HepG2 (cell line): ENCODE measurements around the gene PRKAG3. TPM values are rescaled to one million over a fixed set of nuclear protein-coding genes. Genes with fewer than 3 reads are reported as not detected.

Experiments
- ATF4 ChIP-seq, 2 experiments: fragments of 450-650 bp in 1 of 2; sonication (generic) in 1 of 2; formaldehyde crosslinking; IDR thresholded peaks; 2 replicates each; pipeline versions ENCODE4 v1.5.0 to v1.8.0; 2020 to 2022; ENCODE audit warnings: mild to moderate bottlenecking in 1 of 2, missing genetic modification reagents in 1 of 2
- BCL6 ChIP-seq: IDR thresholded peaks from 2 replicates; pipeline ENCODE4 v1.6.1; 2016; ENCODE audit warnings: missing genetic modification reagents, missing compliant biosample characterization
- GMEB1 ChIP-seq: sonication (generic); formaldehyde crosslinking; IDR thresholded peaks from 2 replicates; pipeline ENCODE4 v1.5.1; 2020; ENCODE audit warnings: missing genetic modification reagents, mild to moderate bottlenecking, borderline replicate concordance
- HNF4A ChIP-seq: sonication (generic); formaldehyde crosslinking; IDR thresholded peaks from 2 replicates; pipeline ENCODE4 v1.4.0; 2020; ENCODE audit warnings: missing genetic modification reagents
- ISL2 ChIP-seq: sonication (generic); formaldehyde crosslinking; IDR thresholded peaks from 2 replicates; pipeline ENCODE4 v1.5.0; 2020; ENCODE audit warnings: missing genetic modification reagents
- NFE2 ChIP-seq: sonication (generic); formaldehyde crosslinking; IDR thresholded peaks from 2 replicates; pipeline ENCODE4 v1.4.0; 2020; ENCODE audit warnings: missing genetic modification reagents
- PPARG ChIP-seq: conservative IDR thresholded peaks from 2 replicates; pipeline ENCODE4 v1.6.1; 2016; ENCODE audit warnings: missing biosample characterization, missing genetic modification reagents
- TERF1 ChIP-seq: sonication (generic); formaldehyde crosslinking; IDR thresholded peaks from 2 replicates; pipeline ENCODE4 v1.8.0; 2022; ENCODE audit warnings: mild to moderate bottlenecking, missing genetic modification reagents, moderate library complexity
- TMF1 ChIP-seq: sonication (generic); formaldehyde crosslinking; IDR thresholded peaks from 2 replicates; pipeline ENCODE4 v1.8.1; 2022; ENCODE audit warnings: low read depth, missing genetic modification reagents
- XBP1 ChIP-seq: sonication (generic); formaldehyde crosslinking; IDR thresholded peaks from 2 replicates; pipeline ENCODE4 v1.5.0; 2020; ENCODE audit warnings: missing genetic modification reagents
- ZNF451 ChIP-seq: sonication (generic); formaldehyde crosslinking; IDR thresholded peaks from 2 replicates; pipeline ENCODE4 v1.5.0; 2020; ENCODE audit warnings: mild to moderate bottlenecking, missing genetic modification reagents
- ZNF562 ChIP-seq: sonication (generic); formaldehyde crosslinking; IDR thresholded peaks from 2 replicates; pipeline ENCODE4 v1.8.0; 2022; ENCODE audit warnings: missing genetic modification reagents, borderline replicate concordance
- ZNF678 ChIP-seq: sonication (generic); formaldehyde crosslinking; IDR thresholded peaks from 2 replicates; pipeline ENCODE4 v1.4.0; 2020; ENCODE audit warnings: mild to moderate bottlenecking, missing genetic modification reagents
- ZNF691 ChIP-seq: sonication (generic); formaldehyde crosslinking; IDR thresholded peaks from 2 replicates; pipeline ENCODE4 v1.4.0; 2020; ENCODE audit warnings: missing genetic modification reagents, low read depth, mild to moderate bottlenecking, borderline replicate concordance
- ZSCAN21 ChIP-seq: sonication (generic); formaldehyde crosslinking; IDR thresholded peaks from 2 replicates; pipeline ENCODE4 v1.8.0; 2022; ENCODE audit warnings: mild to moderate bottlenecking, missing genetic modification reagents, moderate library complexity, borderline replicate concordance
- polyA plus RNA-seq, 8 experiments: library from polyadenylated mRNA; depleted of rRNA in 3 of 8; stranded (reverse) in 7 of 8; unstranded in 1 of 8; fragments of >200 nt; fragmentation: Illumina TruSeq in 4 of 8; extraction: Trizol in 4 of 8; gene quantifications; 2 replicates each; pipeline versions ENCODE4 v1.2.1 to v1.2.3, GENCODE V29; 2011 to 2016; ENCODE audit warnings: low read depth in 4 of 8, missing spikeins in 1 of 8, mixed read lengths in 1 of 8; ENCODE audit not compliant: insufficient read depth in 1 of 8
- total RNA-seq, 5 experiments: library from RNA; depleted of rRNA; stranded (reverse); fragments of >200 nt; fragmentation: Illumina TruSeq; extraction: Trizol; gene quantifications; 2 replicates each; pipeline ENCODE4 v1.2.3, GENCODE V29; 2016; ENCODE audit warnings: low read depth in 1 of 5
- TF ChIP-seq, protein P1 (sequence below): IDR thresholded peaks from 2 replicates; pipeline ENCODE4 v1.4.0; 2020; ENCODE audit warnings: mild to moderate bottlenecking, missing genetic modification reagents
- TF ChIP-seq, protein P2 (sequence below), 2 experiments: sonication (generic) in 1 of 2; formaldehyde crosslinking in 1 of 2; IDR thresholded peaks; 2 replicates each; pipeline versions ENCODE4 v1.4.0 to v1.6.1; 2018 to 2020; ENCODE audit warnings: missing genetic modification reagents in 2 of 2, borderline replicate concordance in 1 of 2, low read depth in 1 of 2, mild to moderate bottlenecking in 1 of 2, missing biosample characterization in 1 of 2

PRKAG3 gene
- total and polyA plus RNA-seq, 2 of the 13 experiments (the other 11 are each of a cell fraction or from before 2014, with no cell fraction given), result not detected

GRCh38 chr2:218781691-218782527 lies 49.7 kb downstream of the PRKAG3 start, which contains the start of gene CYP27A1 (continued):
- peak; percentile 69 for TF ChIP-seq GMEB1 (CRISPR knock-in tag)
- TF ChIP-seq, protein P1, sequence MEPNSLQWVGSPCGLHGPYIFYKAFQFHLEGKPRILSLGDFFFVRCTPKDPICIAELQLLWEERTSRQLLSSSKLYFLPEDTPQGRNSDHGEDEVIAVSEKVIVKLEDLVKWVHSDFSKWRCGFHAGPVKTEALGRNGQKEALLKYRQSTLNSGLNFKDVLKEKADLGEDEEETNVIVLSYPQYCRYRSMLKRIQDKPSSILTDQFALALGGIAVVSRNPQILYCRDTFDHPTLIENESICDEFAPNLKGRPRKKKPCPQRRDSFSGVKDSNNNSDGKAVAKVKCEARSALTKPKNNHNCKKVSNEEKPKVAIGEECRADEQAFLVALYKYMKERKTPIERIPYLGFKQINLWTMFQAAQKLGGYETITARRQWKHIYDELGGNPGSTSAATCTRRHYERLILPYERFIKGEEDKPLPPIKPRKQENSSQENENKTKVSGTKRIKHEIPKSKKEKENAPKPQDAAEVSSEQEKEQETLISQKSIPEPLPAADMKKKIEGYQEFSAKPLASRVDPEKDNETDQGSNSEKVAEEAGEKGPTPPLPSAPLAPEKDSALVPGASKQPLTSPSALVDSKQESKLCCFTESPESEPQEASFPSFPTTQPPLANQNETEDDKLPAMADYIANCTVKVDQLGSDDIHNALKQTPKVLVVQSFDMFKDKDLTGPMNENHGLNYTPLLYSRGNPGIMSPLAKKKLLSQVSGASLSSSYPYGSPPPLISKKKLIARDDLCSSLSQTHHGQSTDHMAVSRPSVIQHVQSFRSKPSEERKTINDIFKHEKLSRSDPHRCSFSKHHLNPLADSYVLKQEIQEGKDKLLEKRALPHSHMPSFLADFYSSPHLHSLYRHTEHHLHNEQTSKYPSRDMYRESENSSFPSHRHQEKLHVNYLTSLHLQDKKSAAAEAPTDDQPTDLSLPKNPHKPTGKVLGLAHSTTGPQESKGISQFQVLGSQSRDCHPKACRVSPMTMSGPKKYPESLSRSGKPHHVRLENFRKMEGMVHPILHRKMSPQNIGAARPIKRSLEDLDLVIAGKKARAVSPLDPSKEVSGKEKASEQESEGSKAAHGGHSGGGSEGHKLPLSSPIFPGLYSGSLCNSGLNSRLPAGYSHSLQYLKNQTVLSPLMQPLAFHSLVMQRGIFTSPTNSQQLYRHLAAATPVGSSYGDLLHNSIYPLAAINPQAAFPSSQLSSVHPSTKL (CRISPR knock-in tag), result peak; percentile 73
- TF ChIP-seq ZNF691, result peak; percentile 95
- TF ChIP-seq XBP1 (CRISPR knock-in tag), result no peak
- peak; percentile 87 for TF ChIP-seq PPARG (CRISPR knock-in tag)
- no peak; a peak in 2 of 4 replicates for TF ChIP-seq ATF4 (CRISPR knock-in tag; IDR thresholded peaks at IDR 0.05)
- no peak for TF ChIP-seq TMF1 (CRISPR knock-in tag)
- peak; percentile 68 for TF ChIP-seq BCL6
- TF ChIP-seq, protein P2, sequence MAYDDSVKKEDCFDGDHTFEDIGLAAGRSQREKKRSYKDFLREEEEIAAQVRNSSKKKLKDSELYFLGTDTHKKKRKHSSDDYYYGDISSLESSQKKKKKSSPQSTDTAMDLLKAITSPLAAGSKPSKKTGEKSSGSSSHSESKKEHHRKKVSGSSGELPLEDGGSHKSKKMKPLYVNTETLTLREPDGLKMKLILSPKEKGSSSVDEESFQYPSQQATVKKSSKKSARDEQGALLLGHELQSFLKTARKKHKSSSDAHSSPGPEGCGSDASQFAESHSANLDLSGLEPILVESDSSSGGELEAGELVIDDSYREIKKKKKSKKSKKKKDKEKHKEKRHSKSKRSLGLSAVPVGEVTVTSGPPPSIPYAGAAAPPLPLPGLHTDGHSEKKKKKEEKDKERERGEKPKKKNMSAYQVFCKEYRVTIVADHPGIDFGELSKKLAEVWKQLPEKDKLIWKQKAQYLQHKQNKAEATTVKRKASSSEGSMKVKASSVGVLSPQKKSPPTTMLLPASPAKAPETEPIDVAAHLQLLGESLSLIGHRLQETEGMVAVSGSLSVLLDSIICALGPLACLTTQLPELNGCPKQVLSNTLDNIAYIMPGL (CRISPR knock-in tag; IDR thresholded peaks at IDR 0.05; ENCODE audit: borderline replicate concordance in 1 of 2, low read depth in 1 of 2), result peak; percentile 80 to 99; a peak in 3 of 4 replicates
- no peak for TF ChIP-seq ZNF562 (CRISPR knock-in tag)
- peak; percentile 43; the same call in 1 of the 2 replicates for TF ChIP-seq ZNF451 (CRISPR knock-in tag)
- TF ChIP-seq NFE2, result peak; percentile 5
- peak; percentile 98 for TF ChIP-seq ZSCAN21 (CRISPR knock-in tag)
- peak; percentile 85 for TF ChIP-seq HNF4A (CRISPR knock-in tag)
- TF ChIP-seq ZNF678 (CRISPR knock-in tag), result 0 out of 2 replicates have a peak, but pooled peaks have one; percentile 80
- TF ChIP-seq ISL2 (CRISPR knock-in tag), result peak; percentile 91
- TF ChIP-seq TERF1 (CRISPR knock-in tag), result no peak
